ENCODE results near the gene APOBEC4.

APOBEC4 gene

DNA sequence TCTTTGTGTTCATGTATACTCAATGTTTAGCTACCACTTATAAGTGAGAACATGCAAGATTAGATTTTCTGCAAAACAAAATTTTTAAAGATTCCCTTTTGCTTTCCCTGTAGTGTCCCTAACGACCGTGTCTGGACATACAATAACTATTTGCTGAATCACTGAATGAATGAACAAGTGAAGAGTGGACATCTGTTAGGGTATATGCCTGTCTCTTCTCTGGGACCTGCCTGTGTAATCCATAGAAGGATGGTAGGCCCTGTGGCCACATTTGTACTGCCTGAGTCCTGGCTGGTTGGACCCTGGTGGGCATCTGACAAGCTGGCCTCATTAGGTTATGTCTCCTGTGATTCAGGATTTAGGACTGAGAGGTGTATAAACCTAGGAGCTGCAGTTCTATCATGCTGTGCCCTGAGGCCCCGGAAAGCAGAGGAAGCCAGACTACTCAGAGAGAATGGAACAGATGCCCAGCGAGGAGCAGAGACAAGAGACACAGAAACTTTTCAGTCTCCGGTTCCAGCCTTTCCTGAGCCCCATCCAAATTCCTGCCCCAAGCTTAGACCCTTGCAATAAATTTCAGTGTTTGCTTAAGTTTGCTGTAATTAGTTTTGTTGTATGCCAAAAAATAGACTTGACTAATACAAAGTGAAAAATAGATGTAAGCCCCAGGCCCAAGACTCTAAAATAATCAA, 55.3 kb downstream of the APOBEC4 start:
- no peak for DNase-seq

DNA sequence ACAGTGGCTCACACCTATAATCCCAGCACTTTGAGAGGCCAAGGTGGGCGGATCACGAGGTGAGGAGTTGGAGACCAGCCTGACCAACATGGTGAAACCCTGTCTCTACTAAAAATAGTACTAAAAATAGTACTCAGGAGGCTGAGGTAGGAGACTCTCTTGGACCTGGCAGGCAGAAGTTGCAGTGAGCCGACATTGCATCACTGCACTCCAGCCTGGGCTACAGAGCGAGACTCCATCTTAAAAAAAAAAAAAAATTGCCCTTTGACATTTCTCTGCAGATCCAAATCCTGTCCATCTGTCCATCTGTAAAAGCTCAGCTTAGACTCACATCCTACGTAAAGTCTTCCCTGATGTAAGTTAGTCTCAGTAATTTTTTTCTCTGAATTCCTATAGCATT, 56.6 kb downstream of the APOBEC4 start:
- no peak for DNase-seq

Measured in activated CD4-positive, CD25-positive, alpha-beta regulatory T cell (primary cell).